Lung (tissue), 12 donors: ENCODE data around the gene ZNF317. TPM values are rescaled to one million over a fixed set of nuclear protein-coding genes. Genes with fewer than 3 reads are reported as not detected.
A peak's percentile ranks its signal among the peaks of the same experiment; 100 is the strongest.

Experiments used
- ATAC-seq: fragments of 200-7000 bp; cut with Tn5 transposase; one replicate; pipeline ENCODE4 v1.9.1; 2020; ENCODE audit warnings: moderate number of reproducible peaks; ENCODE audit not compliant: insufficient read depth, low FRiP score
- DNase-seq, 3 donors: peaks; one replicate each; pipeline ENCODE4 v3.0.0-alpha.2; 2013 to 2017
- H3K27ac ChIP-seq, 2 donors: one replicate each; pipeline ENCODE4 v1.5.1; 2013; ENCODE audit warnings: mild to moderate bottlenecking in 2 of 2, moderate library complexity in 2 of 2, control low read depth in 1 of 2, inconsistent platforms in 1 of 2, low read depth in 1 of 2, low read length in 1 of 2
- H3K27me3 ChIP-seq, 3 donors: one replicate each; pipeline ENCODE4 v1.5.1; 2013; ENCODE audit warnings: low read length in 2 of 3; ENCODE audit not compliant: control insufficient read depth in 3 of 3, insufficient read depth in 3 of 3
- H3K36me3 ChIP-seq, 4 donors: one replicate each; pipeline ENCODE4 v1.5.1; 2013; ENCODE audit warnings: low read length in 4 of 4, mild to moderate bottlenecking in 1 of 4, moderate library complexity in 1 of 4; ENCODE audit not compliant: control insufficient read depth in 4 of 4, insufficient read depth in 4 of 4
- H3K4me1 ChIP-seq, 5 donors: one replicate each; pipeline ENCODE4 v1.5.1; 2013; ENCODE audit warnings: low read length in 5 of 5, mild to moderate bottlenecking in 2 of 5, moderate library complexity in 1 of 5; ENCODE audit not compliant: control insufficient read depth in 5 of 5, insufficient read depth in 5 of 5
- H3K4me3 ChIP-seq: one replicate; pipeline ENCODE4 v1.5.1; 2013; ENCODE audit warnings: mild to moderate bottlenecking, control low read depth, moderate library complexity
- H3K9ac ChIP-seq, 2 donors: one replicate each; pipeline ENCODE4 v1.5.1; 2013; ENCODE audit warnings: low read length in 2 of 2, control low read depth in 1 of 2; ENCODE audit not compliant: insufficient read depth in 1 of 2
- H3K9me3 ChIP-seq, 4 donors: one replicate each; pipeline ENCODE4 v1.5.1; 2013; ENCODE audit warnings: low read length in 3 of 4, mild to moderate bottlenecking in 1 of 4, moderate library complexity in 1 of 4; ENCODE audit not compliant: control insufficient read depth in 4 of 4, insufficient read depth in 3 of 4
- CTCF ChIP-seq: IDR thresholded peaks from 2 replicates; pipeline ENCODE4 v1.5.1; 2012; ENCODE audit warnings: mild to moderate bottlenecking; ENCODE audit errors: control extremely low read depth, extremely low read depth
- WGBS, 2 donors: extraction: QIAGEN DNeasy Blood & Tissue Kit; methylation state at CpG; one replicate each; pipeline ENCODE4 v1.1.7; 2013; 5-methylcytosine and 5-hydroxymethylcytosine counted together
- polyA plus RNA-seq, 2 donors: library from polyadenylated mRNA; stranded (reverse); fragments of 200-250 nt; gene quantifications; one replicate each; pipeline ENCODE4 v1.2.1, GENCODE V29; 2013
- total RNA-seq, 2 donors: library from RNA; depleted of rRNA in 1 of 2; stranded (reverse); fragments of >200 nt in 1 of 2; gene quantifications; one replicate each; pipeline ENCODE4 v1.2.1, GENCODE V29; 2014 to 2021
- donor health status: control.
- donor health status: control.
- donor health status: Bipolar disorder and iron deficiency.
- donor health status: healthy.
- donor health status: DM: yes; HTN: yes; CAD: no.

The ZNF317 gene
- total and polyA plus RNA-seq, 4 donors, result 14.7 to 35.2 (median 28.8) TPM

GRCh38 chr19:9128171-9128570 lies 12.0 kb upstream of the ZNF317 start:
- H3K4me3 ChIP-seq, result no peak overlapping the region
- no peaks in the 10 kb centered on the region for H3K9me3 ChIP-seq
- no peaks in the 10 kb centered on the region for H3K27me3 ChIP-seq
- no peaks in the 10 kb centered on the region for H3K4me1 ChIP-seq
- no peak for ATAC-seq
- H3K9ac ChIP-seq, result no peak overlapping the region
- DNase-seq, result no peak
- no peaks in the 10 kb centered on the region for H3K36me3 ChIP-seq
- no peak for TF ChIP-seq CTCF
- WGBS, 2 donors, result 49 to 50% methylated on average over 3 of the region's 3 CpGs
- no peak overlapping the region for H3K27ac ChIP-seq

- no peak for DNase-seq
- WGBS, 2 donors, result 32 to 37% methylated on average over 1 of the region's 1 CpG
- H3K9ac ChIP-seq, result no peak overlapping the region
- H3K27me3 ChIP-seq, result peaks cover 0 to 2% (median 0%) of the 10 kb centered on the region in 3 donors
- H3K36me3 ChIP-seq, result no peaks in the 10 kb centered on the region
- no peaks in the 10 kb centered on the region for H3K9me3 ChIP-seq
- H3K4me1 ChIP-seq, result no peaks in the 10 kb centered on the region
- no peak overlapping the region for H3K27ac ChIP-seq
- ATAC-seq, result no peak
- no peak for TF ChIP-seq CTCF
- H3K4me3 ChIP-seq, result no peak overlapping the region
Measured at GRCh38 chr19:9130965-9131364, 9.2 kb upstream of the ZNF317 start.

- Histone ChIP-seq H3K27me3 (peaks cover 0 to 2% (median 0%) of the 10 kb centered on the region in 3 donors), H3K36me3 (no peaks in the 10 kb centered on the region), H3K4me3 (no peak overlapping the region), H3K4me1 (no peaks in the 10 kb centered on the region), H3K27ac (no peak overlapping the region), H3K9ac (no peak overlapping the region), H3K9me3 (no peaks in the 10 kb centered on the region)
- no peak for TF ChIP-seq CTCF
- no peak for DNase-seq
- WGBS, 2 donors, result 63 to 69% methylated on average over 5 of the region's 5 CpGs
- ATAC-seq, result no peak
Measured at GRCh38 chr19:9132422-9132821, 7.8 kb upstream of the ZNF317 start.

- peak overlapping the region; percentile 87 to 88 for H3K9ac ChIP-seq
- H3K36me3 ChIP-seq, result peaks cover 0 to 4% (median under 1%) of the 10 kb centered on the region in 4 donors
- no peak for ATAC-seq
- no peaks in the 10 kb centered on the region for H3K27me3 ChIP-seq
- WGBS, 2 donors, result 30 to 31% methylated on average over 8 of the region's 8 CpGs
- peak in 1 of 3 donors; percentile 10 for DNase-seq
- H3K27ac ChIP-seq, result peak overlapping the region in 1 of 2 donors; percentile 37
- TF ChIP-seq CTCF, result no peak
- H3K4me1 ChIP-seq, result peaks cover 0 to 13% (median 3%) of the 10 kb centered on the region in 5 donors
- H3K9me3 ChIP-seq, result peaks cover 0 to 2% (median under 1%) of the 10 kb centered on the region in 4 donors
- peak overlapping the region; percentile 52 for H3K4me3 ChIP-seq
Measured at GRCh38 chr19:9139609-9140158, 513 bp upstream of the ZNF317 start.
